GM12891 (cell line): ENCODE results near the gene PSMB2.

Source experiments
- POLR2A ChIP-seq: IDR thresholded peaks from 2 replicates; pipeline ENCODE4 v1.6.1; 2011; ENCODE audit warnings: low read depth, low read length, control low read depth
- POLR2AphosphoS5 ChIP-seq: IDR thresholded peaks from 2 replicates; pipeline ENCODE4 v1.6.1; 2011; ENCODE audit warnings: low read depth, low read length, control low read depth
- POU2F2 ChIP-seq: IDR thresholded peaks from 2 replicates; pipeline ENCODE4 v1.6.1; 2011; ENCODE audit warnings: low read depth, mild to moderate bottlenecking, control low read depth, low read length, moderate library complexity
- TAF1 ChIP-seq: IDR thresholded peaks from 2 replicates; pipeline ENCODE4 v1.6.1; 2011; ENCODE audit warnings: low read depth, low read length, control low read depth

GRCh38 chr1:35573198-35574124, 67.9 kb downstream of the PSMB2 start, which contains the start of gene TFAP2E:
- no peak for TF ChIP-seq POLR2A
- no peak for TF ChIP-seq TAF1
- TF ChIP-seq POU2F2 = no peak
- no peak for TF ChIP-seq POLR2AphosphoS5
